NCI-H1092 treated with DMSO at 0.1 percent for 48 hours (cell line): ENCODE measurements around the gene ZKSCAN1.
A peak's percentile ranks its signal among the peaks of the same experiment; 100 is the strongest.

ENCODE experiments used
- DNase-seq: peaks from one replicate; lab custom pipeline; 2025; lab: John Stamatoyannopoulos, UW

The ZKSCAN1 gene

DNA sequence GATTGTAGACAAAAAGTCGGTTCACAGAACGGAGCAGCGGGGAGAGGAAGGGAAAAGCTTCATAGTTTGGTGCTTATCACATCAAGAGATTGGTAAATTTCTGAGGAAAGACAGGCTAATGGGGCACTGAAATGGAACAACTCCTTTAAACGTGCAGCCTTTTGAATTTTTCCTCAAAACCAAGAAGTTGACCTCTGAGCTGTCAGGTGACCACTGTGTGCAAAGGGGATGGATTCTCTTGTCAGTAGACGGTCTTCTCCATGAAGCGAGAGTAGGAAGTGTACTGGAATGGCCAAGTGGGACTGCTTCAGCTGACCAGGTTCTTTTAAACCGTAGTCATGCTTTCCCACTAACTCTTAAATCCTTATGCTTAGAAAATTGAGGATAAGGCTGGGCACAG, 22.9 kb downstream of the ZKSCAN1 start:
- no peak for DNase-seq

DNA sequence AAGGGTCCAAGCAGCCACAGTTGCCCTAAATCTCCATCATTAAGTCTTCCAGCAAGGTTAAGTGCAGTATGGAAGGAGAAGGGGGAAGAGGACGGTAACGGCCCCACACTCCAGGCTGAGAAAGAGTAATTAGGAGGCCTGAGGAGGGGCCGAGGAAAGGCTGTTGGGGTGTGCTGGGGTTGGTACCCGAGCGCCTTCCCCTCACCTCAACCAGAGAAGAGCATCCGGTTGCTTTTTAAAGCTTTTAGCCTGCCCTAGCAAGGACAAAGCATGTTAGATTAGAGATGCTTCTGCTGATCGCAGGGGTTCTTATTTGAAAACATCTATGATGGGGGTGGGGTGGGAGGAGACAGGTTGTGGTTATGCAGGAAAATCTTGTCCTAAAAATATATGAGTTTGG, 25.2 kb downstream of the ZKSCAN1 start:
- DNase-seq, result no peak

DNA sequence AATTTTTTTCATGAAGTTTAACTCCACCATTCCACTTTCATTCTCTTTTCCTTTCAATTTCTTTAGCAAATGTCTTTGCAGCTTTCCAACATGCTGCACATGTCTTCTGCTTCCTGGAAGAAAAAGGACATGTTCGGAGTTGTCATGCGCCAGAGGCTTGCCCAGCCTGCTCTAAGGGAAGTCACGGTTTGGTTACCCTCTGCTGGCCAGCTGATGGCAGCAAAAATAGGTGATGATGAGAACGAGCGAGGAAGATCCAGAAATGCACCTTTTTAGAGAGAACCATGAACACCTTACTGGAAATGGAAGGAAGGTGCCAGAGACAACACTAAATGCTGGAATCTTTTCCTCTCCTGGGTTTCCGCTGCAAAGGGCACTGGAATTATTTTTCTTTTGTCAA, 29.3 kb downstream of the ZKSCAN1 start:
- DNase-seq, result no peak

DNA sequence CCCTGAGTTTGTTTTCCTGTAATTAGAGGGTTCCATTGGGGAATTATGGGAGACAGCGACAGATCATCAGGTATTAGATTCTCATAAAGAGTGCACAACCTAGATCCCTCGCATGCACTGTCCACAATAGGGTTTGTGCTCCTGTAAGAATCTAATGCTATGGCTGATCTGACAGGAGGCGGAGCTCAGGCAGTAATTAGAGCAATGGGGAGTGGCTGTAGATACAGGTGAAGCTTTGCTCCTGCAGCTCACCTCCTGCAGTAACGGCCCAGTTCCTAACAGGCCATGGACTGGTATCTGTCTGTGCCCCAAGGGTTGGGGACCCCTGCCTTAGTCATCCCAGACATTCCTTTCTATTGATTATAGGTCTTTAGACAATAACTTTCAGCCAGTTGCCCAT, 33.3 kb downstream of the ZKSCAN1 start:
- DNase-seq, result no peak

GRCh38 chr7:100049441-100050291, 34.3 kb downstream of the ZKSCAN1 start, which contains the start of gene ZSCAN21:
ZSCAN21 (plus strand) TSS chr7:100049774; CDS start chr7:100057007, 7,233 bp downstream.
- DNase-seq, result peak; percentile 82

DNA sequence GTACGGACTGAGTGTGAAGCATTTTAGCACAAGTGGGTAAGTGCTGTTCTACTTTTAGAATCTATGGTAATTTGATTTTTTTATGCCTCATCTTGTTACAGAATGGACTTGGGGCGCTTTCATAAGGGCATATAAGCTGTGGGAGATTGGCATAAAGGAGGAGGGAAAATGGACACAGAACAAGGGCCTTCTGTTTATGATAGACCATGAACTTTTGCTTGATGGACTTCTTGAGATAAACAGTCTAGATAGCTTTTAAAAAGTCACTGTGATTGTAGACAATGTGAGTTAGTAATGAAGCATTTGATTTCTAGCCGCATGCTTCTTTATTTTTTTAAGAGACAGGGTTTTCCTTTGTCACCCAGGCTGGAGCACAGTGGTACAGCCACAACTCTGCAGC, 36.2 kb downstream of the ZKSCAN1 start:
- no peak for DNase-seq

DNA sequence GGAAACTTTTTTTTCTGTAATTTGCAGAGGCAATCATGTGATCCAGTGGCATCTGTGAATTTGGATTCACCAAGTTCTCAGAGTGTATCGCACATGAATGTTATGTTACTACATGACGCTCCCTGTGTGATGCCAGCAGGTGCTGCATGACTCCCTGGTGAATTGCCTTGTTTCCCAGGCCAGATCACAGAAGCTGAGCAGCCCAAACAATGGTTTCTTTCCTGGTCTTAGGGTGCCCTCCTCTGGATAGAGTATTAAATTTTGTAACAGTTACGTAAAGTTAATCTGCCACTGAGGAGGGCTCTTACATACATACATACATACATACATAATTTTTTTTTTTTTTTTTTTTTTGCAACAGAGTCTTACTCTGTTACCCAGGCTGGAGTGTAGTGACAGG, 37.8 kb downstream of the ZKSCAN1 start:
- DNase-seq, result peak; percentile 89

DNA sequence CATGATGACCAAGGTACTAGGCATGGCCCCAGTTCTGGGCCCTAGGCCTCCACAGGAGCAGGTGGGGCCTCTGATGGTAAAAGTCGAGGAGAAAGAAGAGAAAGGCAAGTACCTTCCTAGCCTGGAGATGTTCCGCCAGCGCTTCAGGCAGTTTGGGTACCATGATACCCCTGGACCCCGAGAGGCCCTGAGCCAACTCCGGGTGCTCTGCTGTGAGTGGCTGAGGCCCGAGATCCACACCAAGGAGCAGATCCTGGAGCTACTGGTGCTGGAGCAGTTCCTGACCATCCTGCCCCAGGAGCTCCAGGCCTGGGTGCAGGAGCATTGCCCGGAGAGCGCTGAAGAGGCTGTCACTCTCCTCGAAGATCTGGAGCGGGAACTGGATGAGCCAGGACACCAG, 41.6 kb downstream of the ZKSCAN1 start:
- no peak for DNase-seq

DNA sequence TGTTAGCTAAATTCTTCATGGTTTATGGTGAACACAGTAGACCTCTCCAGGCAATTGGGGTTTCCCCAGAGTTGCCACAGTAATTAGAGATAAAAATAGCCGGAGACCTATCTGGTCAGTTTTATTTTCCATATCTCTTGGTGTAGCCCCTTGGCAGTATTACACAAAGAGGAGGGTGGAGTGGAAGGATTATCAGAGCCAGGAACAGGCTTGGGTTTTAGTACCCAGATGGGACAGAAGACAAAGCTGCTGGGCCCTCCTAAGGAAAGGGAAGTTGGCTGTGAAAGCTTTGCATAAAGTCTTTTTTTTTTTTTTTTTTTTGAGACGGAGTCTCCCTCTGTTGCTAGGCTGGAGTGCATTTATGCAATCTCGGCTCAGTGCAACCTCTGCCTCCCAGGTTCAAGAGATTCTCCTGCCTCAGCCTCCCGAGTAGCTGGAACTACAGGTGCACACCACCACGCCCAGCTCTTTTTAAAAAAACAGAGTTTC, 43.9 kb downstream of the ZKSCAN1 start:
- no peak for DNase-seq

- no peak for DNase-seq
Observed at GRCh38 chr7:100061518-100062193, 46.3 kb downstream of the ZKSCAN1 start.

DNA sequence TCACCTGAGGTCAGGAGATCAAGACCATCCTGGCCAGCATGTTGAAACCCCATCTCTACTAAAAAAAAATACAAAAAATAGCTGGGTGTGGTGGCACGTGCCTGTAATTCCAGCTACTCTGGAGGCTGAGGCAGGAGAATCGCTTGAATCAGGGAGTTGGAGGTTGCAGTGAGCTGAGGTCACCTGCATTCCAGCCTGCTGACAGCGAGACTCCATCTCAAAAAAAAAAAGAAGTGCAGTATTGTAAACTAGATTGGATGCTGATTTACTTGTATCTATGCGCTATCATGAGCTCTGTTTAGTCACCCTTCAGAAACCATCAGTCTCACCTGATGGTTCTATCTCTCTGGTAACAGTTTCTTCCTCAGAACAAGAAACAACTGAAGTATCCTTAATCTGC, 48.0 kb downstream of the ZKSCAN1 start:
- no peak for DNase-seq

- no peak for DNase-seq
Observed at GRCh38 chr7:100064162-100064561, 48.8 kb downstream of the ZKSCAN1 start.

GRCh38 chr7:100065452-100066186, 50.2 kb downstream of the ZKSCAN1 start:
- no peak for DNase-seq

DNA sequence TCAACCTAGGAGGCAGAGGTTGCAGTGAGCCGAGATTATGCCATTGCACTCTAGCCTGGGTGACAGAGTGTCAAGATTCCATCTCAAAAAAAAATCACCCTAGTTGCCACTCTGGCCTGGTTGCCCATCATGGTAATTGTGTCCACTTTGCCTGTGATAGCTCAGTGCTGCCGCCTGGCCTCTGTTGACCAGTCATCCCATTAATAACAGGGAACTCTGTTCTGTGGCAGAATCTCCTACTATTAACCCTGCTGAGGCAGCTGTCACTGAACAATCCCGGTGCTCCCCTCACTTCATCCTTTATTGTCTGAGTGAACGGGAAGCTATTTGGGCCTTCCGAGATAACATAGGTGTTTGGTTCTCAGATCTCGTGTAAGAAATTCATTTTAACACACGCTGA, 51.6 kb downstream of the ZKSCAN1 start:
- DNase-seq, result no peak

GRCh38 chr7:100069991-100070390, 54.6 kb downstream of the ZKSCAN1 start:
- no peak for DNase-seq

DNA sequence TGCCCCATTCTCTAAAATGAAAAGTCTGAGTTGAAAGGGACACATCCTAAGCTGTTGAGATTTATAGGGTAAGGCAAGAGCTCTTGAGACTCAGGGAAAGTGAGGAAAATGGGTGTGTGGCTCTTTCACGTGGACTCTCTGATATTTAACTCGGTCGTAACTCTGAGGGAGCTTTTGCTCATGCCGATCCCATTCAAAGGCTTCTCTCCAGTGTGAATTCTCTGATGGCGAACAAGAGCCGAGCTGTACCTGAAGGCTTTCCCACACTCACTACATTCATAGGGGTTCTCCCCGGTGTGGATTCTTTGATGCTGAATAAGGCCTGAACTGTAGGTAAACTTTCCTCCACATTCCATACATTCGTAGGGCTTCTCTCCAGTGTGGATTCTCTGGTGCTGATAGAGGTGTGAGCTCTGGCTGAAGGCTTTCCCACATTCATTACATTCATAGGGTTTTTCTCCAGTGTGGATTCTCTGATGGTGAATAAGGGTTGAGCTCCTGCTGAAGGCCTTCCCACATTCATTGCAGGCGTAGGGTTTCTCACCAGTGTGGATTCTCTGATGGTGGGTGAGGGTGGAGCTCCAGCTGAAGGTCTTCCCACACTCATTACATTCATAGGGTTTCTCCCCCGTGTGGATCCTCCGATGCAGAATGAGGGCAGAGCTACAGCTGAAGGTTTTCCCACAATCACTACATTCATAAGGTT, 55.8 kb downstream of the ZKSCAN1 start:
- DNase-seq, result no peak

- DNase-seq, result no peak
Observed at GRCh38 chr7:100072462-100072861, 57.1 kb downstream of the ZKSCAN1 start.

DNA sequence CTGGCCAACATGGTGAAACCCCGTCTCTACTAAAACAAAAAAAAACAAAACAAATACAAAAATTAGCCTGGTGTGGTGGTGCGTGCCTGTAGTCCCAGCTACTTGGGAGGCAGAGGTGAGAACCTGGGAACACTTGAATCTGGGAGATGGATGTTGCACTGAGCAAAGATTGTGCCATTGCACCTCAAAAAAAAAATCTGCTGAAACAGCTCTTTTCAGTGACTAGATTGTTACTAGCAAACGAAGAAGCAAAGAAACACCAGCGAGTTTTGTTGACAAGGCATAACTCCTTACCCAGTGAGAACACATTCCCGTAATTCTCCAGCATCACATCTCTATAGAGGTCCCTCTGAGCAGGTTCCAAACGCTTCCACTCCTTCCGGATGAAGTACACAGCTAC, 59.4 kb downstream of the ZKSCAN1 start:
- DNase-seq, result no peak

- DNase-seq, result no peak
Observed at GRCh38 chr7:100075418-100075817, 60.0 kb downstream of the ZKSCAN1 start.

DNA sequence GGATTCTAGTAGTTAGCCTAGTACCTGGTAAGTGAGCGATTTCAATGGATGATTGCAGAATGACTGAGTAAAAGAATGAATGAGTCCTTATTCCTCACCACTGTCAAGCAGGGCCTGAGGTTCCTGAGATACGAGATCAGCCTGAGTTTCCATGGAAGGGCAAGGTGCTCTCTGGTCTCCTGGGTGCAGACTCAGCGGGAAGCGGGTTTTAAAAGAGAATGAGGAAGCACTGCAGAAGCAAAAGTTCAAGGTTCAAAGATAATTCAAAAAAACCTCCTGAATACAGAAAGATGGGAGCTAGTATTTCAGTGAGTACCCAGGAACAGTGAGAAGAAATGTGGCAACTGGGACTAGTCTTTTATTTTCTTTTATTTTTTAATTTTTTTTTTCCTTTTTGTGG, 61.8 kb downstream of the ZKSCAN1 start:
- no peak for DNase-seq

DNA sequence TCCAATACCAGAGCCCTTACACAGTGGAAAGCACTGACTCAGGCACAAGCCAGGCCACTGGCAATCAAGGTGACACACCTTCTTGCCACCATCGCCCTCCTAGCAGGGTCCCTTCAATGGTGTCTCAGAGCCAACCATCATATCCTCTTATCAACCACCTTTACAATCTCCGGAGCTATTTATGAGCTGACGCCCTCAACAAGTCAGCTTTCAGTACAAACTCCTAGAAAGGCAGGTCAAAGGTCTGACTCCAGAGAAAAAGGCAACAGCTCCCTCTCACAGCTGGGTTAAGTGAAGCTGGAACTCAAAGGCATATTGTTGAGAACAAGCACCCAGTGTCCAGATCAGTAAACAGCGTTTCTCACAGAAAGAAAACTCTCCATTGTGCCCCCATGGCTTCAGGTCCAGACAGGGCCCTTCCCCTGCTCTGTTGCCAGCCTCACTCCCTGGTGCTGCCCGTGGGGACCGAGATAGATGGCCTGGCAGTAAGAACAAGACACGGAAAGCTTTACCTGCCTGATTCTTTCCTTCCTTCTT, 63.7 kb downstream of the ZKSCAN1 start:
- DNase-seq, result no peak
